Raji (cell line): ENCODE data around the gene PCAT6.

Source experiments
- POLR2A ChIP-seq: IDR thresholded peaks from 2 replicates; pipeline ENCODE4 v1.6.1; 2011; ENCODE audit warnings: low read depth, low read length, control low read depth; ENCODE audit not compliant: insufficient read depth

Gene PCAT6

GRCh38 chr1:202857136-202857610, 46.4 kb downstream of the PCAT6 start:
- no peak for TF ChIP-seq POLR2A

- TF ChIP-seq POLR2A: no peak
Observed at GRCh38 chr1:202858331-202858730, 47.6 kb downstream of the PCAT6 start.

GRCh38 chr1:202858789-202859414, 48.1 kb downstream of the PCAT6 start:
- TF ChIP-seq POLR2A: no peak

GRCh38 chr1:202860744-202861419, 50.1 kb downstream of the PCAT6 start:
- no peak for TF ChIP-seq POLR2A
